Activated T-cell treated with anti-CD3 and anti-CD28 coated beads, Interleukin-2, amount 50 U/mL, for 24 hours (primary cell): ENCODE data around the gene SLC17A9.
"Not testable (repeated sequence)": the region's sequence is repeated elsewhere in the genome, so short reads cannot be mapped to it uniquely, and the experiment has no call there.

Experiments
- DNase-seq: peaks from one replicate; pipeline ENCODE4 v3.0.0-alpha.2; 2020
- H3K27ac Mint-ChIP-seq: 2 replicates; pipeline ENCODE4 v1.8.0; 2020; ENCODE audit warnings: mild to moderate bottlenecking, mixed read lengths
- H3K27me3 Mint-ChIP-seq: 2 replicates; pipeline ENCODE4 v1.8.0; 2020; ENCODE audit warnings: mixed read lengths
- H3K36me3 Mint-ChIP-seq: 2 replicates; pipeline ENCODE4 v1.8.0; 2020; ENCODE audit warnings: low read depth, mixed read lengths
- H3K4me1 Mint-ChIP-seq: 2 replicates; pipeline ENCODE4 v1.8.0; 2020; ENCODE audit warnings: low read depth, mixed read lengths
- H3K4me3 Mint-ChIP-seq: 2 replicates; pipeline ENCODE4 v1.8.0; 2020; ENCODE audit warnings: mild to moderate bottlenecking, moderate library complexity, mixed read lengths
- H3K9me3 Mint-ChIP-seq: 2 replicates; pipeline ENCODE4 v1.8.0; 2020; ENCODE audit warnings: mixed read lengths

SLC17A9 gene

GRCh38 chr20:62953839-62954703, 1.6 kb downstream of the SLC17A9 start:
- Mint-ChIP-seq H3K4me3 (peak overlapping the region; percentile 77), H3K27ac (peak overlapping the region; percentile 88), H3K27me3 (no peaks in the 10 kb centered on the region), H3K4me1 (peaks cover 28% of the 10 kb centered on the region), H3K36me3 (peaks cover 38% of the 10 kb centered on the region), H3K9me3 (no peaks in the 10 kb centered on the region)
- peak; percentile 67 for DNase-seq

GRCh38 chr20:62955519-62956386, 3.2 kb downstream of the SLC17A9 start:
- Mint-ChIP-seq H3K36me3 (peaks cover 26% of the 10 kb centered on the region), H3K4me3 (no peak overlapping the region), H3K9me3 (no peaks in the 10 kb centered on the region), H3K27me3 (no peaks in the 10 kb centered on the region), H3K4me1 (peaks cover 30% of the 10 kb centered on the region), H3K27ac (no peak overlapping the region)
- DNase-seq, result no peak

GRCh38 chr20:62956387-62957135, 4.1 kb downstream of the SLC17A9 start:
- no peak overlapping the region for H3K4me3 Mint-ChIP-seq
- H3K27me3 Mint-ChIP-seq, result no peaks in the 10 kb centered on the region
- H3K36me3 Mint-ChIP-seq, result peaks cover 23% of the 10 kb centered on the region
- H3K4me1 Mint-ChIP-seq, result peaks cover 27% of the 10 kb centered on the region
- no peak overlapping the region for H3K27ac Mint-ChIP-seq
- no peaks in the 10 kb centered on the region for H3K9me3 Mint-ChIP-seq
- no peak for DNase-seq

DNA sequence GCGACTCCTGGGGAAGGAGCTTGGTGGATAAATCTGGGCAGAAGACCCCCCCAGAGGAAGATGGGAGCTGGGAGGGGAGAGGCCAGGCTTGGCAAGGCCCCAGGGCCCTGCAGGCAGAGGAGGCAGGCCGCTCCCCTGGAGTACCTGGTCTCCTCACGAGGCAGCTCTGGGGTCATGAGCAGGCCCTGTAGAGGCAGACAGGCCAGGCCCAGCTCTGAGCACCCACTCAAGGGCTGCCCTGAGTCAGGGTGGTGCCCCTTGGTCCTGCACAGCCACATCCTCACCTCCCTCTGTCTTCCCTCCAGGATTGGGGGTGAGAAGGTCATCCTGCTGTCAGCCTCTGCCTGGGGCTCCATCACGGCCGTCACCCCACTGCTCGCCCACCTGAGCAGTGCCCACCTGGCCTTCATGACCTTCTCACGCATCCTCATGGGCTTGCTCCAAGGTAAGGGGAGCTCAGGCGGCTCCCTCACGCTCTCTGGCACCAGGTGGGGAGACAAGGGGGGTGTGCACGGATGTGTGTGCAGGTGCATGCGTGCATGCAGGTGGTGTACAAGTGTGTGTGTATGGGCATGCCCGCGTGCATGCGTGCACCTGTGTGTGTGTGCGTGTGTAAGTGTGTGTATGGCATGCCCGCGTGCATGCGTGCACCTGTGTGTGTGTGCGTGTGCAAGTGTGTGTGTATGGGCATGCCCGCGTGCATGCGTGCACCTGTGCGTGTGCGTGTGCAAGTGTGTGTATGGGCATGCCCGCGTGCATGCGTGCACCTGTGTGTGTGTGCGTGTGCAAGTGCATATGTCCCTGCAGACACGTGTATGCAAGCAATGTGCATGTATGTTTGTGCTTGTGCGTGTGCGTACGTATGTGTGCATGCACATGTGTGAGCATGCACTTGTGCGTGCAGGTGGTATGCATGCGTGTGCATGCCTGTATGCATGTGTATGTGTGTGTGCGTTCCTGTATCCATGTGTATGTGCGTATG, 4.9 kb downstream of the SLC17A9 start:
- Mint-ChIP-seq H3K4me1 (peaks cover 23% of the 10 kb centered on the region), H3K9me3 (no peaks in the 10 kb centered on the region), H3K27me3 (no peaks in the 10 kb centered on the region), H3K27ac (no peak overlapping the region), H3K4me3 (no peak overlapping the region), H3K36me3 (peaks cover 27% of the 10 kb centered on the region)
- DNase-seq, result no peak

DNA sequence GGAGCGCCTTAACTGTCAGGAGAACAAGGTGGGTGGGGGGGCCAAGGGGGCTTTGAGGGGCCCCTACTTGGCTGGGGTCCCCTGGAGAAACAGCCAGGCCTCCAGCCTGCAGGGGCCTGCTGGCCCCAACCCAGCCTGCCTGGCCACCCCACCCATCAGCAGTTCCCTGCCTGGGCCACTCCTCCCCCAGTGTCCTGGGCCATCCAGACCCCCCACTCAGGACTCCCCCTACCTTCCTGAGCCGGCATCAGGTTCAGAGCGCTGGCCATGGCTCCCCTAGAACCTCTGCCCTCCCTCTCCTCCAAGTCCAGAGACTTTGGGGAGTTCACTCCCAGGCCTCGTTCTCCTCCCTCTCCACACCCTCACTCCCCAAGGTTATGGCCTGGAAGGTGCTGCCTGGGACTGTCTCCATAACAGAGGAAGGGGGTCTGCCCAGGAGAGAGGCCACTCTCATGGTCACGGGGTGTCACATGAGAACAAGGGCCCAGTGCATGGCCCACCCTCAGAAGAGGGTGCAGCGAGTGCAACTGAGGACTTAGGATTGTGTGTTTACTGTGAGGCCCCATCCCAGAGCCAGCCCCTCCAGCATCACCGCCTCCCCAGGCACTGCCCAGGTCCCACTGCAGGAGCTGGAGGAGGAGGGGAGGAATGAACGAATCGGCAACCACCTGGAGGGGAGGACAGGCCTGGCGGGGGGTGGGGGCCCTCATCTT, 6.0 kb downstream of the SLC17A9 start:
- H3K4me3 Mint-ChIP-seq, result no peak overlapping the region

GRCh38 chr20:62959101-62959971, 6.8 kb downstream of the SLC17A9 start:
- H3K36me3 Mint-ChIP-seq, result peaks cover 35% of the 10 kb centered on the region
- no peak for DNase-seq
- H3K27ac Mint-ChIP-seq, result no peak overlapping the region
- no peaks in the 10 kb centered on the region for H3K27me3 Mint-ChIP-seq
- no peaks in the 10 kb centered on the region for H3K9me3 Mint-ChIP-seq
- H3K4me3 Mint-ChIP-seq, result no peak overlapping the region
- H3K4me1 Mint-ChIP-seq, result peaks cover 10% of the 10 kb centered on the region

More for the DNA sequence above, 6.0 kb downstream of the SLC17A9 start:
- Mint-ChIP-seq H3K27ac (no peak overlapping the region), H3K4me1 (peaks cover 17% of the 10 kb centered on the region), H3K27me3 (no peaks in the 10 kb centered on the region), H3K36me3 (peaks cover 30% of the 10 kb centered on the region), H3K9me3 (no peaks in the 10 kb centered on the region)
- no peak for DNase-seq

DNA sequence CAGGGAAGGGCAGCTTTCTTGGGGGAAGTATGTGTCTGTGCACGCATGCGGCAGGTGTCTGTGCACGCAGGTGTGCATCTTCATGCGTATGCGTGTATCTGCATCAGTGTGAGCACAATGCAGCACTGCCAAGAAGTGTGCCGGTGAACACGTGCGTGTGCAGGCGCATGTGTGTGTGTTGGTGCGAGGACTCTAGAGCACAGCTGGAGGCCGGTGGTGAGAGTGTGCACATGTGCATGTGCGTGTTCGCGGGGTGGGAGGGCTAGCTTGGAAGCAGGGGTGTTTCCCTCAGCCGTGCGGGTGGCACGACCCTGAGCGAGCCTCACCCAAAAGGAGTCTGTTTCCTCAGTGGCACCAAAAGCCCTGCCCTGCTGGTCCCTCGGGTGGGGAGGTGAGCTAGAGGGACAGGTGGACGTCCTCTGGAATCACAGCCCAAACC, 7.5 kb downstream of the SLC17A9 start:
- no peak overlapping the region for H3K4me3 Mint-ChIP-seq
- peaks cover 4% of the 10 kb centered on the region for H3K4me1 Mint-ChIP-seq
- no peaks in the 10 kb centered on the region for H3K9me3 Mint-ChIP-seq
- no peak for DNase-seq
- H3K36me3 Mint-ChIP-seq, result peaks cover 38% of the 10 kb centered on the region
- H3K27ac Mint-ChIP-seq, result no peak overlapping the region
- no peaks in the 10 kb centered on the region for H3K27me3 Mint-ChIP-seq

GRCh38 chr20:62960446-62961309, 8.2 kb downstream of the SLC17A9 start:
- DNase-seq, H3K4me1 Mint-ChIP-seq, H3K9me3 Mint-ChIP-seq, H3K4me3 Mint-ChIP-seq, H3K27me3 Mint-ChIP-seq, H3K27ac Mint-ChIP-seq: not testable (repeated sequence)
- peaks cover 39% of the 10 kb centered on the region for H3K36me3 Mint-ChIP-seq

DNA sequence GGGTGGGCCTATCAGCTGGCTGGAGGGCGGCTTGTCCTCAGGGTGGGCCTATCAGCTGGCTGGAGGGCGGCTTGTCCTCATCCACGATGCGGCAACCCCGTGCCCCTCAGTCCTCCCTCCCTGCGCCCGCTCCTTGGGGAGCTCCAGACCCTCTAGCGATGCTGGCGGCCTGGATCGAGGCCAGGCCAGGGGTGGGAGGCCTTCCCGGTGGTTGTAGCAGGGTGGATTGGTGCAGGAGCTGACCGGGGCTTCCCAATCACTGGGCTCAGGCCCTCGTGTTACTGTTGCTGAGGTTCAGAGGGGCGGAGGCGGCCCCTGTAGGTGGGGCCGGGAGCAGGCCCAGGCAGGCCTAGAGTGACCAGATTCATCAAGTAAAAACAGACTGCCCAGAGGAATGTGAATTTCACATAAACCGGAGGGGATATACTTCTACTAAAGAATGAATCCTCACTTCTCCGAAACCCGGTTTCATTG, 8.8 kb downstream of the SLC17A9 start:
- Mint-ChIP-seq H3K27ac (no peak overlapping the region), H3K27me3 (no peaks in the 10 kb centered on the region), H3K9me3 (no peaks in the 10 kb centered on the region), H3K4me3 (no peak overlapping the region), H3K4me1 (peaks cover 4% of the 10 kb centered on the region), H3K36me3 (peaks cover 35% of the 10 kb centered on the region)
- DNase-seq, result no peak

DNA sequence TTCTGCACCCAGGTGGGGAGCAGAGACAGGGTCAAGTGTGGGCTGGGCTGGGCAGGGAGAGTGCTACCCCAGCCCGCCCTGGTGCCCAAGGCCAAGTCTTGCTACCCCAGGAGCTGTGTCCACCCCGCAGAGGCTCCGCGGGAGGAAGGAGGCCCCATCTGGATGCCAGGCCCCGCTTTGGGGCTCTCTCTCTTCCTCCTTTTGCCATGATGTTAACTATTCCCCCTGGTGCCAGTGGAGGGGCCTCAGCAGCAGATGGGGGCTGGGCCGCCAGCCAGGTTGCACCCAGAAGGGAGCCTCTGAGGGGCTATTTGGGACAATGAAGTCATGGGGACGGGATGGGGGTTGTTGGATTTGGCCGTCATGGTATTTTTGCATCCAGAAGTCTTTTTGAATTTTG, 9.3 kb downstream of the SLC17A9 start:
- Mint-ChIP-seq H3K4me3 (no peak overlapping the region), H3K4me1 (peaks cover 4% of the 10 kb centered on the region), H3K27ac (no peak overlapping the region), H3K27me3 (no peaks in the 10 kb centered on the region), H3K36me3 (peaks cover 30% of the 10 kb centered on the region), H3K9me3 (no peaks in the 10 kb centered on the region)
- DNase-seq, result no peak

DNA sequence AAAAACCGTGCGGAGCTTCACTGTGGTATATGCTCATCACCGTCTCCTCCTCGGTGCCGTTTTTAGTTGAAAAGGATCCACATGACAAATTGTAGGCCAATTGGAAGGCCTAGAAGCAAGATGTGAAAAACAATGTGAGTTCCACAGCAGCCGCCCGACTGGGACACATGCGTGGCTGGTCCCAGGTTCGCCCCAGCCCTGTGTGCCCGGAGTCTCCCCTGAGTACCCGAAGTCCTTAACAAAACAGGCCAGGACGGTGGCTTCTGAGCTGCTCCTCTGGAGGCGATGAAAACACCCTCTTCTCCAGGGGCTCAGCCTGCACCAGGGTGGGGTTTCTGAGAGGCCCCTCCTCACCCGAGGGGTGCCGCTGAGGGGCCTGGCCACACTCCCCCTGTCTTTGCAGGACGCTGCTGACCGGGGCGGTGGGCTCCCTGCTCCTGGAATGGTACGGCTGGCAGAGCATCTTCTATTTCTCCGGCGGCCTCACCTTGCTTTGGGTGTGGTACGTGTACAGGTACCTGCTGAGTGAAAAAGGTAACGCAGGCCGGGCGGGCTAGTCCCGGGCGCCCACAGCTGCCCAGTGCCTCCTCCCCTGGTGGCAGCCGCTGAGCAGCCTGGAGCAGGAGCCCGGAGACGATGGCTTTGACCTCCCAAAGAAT, 9.8 kb downstream of the SLC17A9 start:
- H3K4me1 Mint-ChIP-seq, result peaks cover 4% of the 10 kb centered on the region
- no peak overlapping the region for H3K27ac Mint-ChIP-seq
- H3K27me3 Mint-ChIP-seq, result no peaks in the 10 kb centered on the region
- no peaks in the 10 kb centered on the region for H3K9me3 Mint-ChIP-seq
- H3K4me3 Mint-ChIP-seq, result no peak overlapping the region
- H3K36me3 Mint-ChIP-seq, result peaks cover 28% of the 10 kb centered on the region
- no peak for DNase-seq
